DMS 273 (cell line): ENCODE results near the gene CDNF.
"Not testable (repeated sequence)": the region's sequence is repeated elsewhere in the genome, so short reads cannot be mapped to it uniquely, and the experiment has no call there.

Experiments
- DNase-seq: peaks from one replicate; lab custom pipeline; 2025; ENCODE audit not compliant: unreplicated experiment; lab: John Stamatoyannopoulos, UW

Gene CDNF

DNA sequence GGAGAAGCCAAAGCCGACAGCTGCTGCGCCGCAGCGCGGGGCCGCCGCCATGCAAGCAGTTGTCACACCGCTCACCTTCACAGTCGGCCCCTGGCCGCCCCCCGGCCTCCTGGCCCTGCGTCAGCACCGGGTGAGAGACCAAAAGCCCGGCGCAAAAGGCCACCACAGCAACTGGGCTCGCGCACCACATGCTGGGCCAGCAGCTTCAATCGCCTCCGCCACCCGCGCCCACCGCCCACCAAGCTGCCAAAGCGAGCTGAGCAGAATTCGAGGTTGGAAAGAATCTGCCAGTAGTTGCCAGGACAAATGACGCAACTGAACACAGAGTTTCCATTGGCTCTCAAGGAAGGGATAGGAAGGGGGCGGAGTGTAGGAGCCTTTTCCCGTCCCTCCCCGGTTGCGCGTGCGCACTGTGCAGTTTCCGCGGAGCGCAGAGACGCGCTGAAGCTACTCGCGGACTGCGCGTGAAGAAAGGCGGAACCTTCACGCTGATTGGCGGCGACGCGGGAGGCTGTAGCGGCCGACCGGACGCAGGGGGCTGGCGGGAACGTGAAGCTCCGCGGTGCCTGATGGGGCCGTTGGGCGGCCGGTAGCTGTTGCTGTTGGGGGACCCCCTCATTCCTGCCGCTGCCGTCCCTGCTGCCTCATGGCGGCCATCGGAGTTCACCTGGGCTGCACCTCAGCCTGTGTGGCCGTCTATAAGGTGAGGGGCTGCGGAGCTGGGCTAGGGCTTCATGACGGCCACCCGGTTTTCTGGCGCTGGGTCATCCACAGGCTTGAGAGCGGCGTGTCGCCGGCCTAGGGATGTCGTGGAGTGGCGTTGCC is at the start of gene CDNF, which contains the start of the genes HSPA14 and MSANTD7:
Gene CDNF (minus strand): TSS at position 281 of the 825 bp plus-strand sequence. CDS start 91 bp downstream, at position 190.
Gene HSPA14 (plus strand): TSS at position 550 of the 825 bp plus-strand sequence. CDS start 97 bp downstream, at position 647.
Gene MSANTD7 (plus strand): TSS at position 550 of the 825 bp plus-strand sequence. CDS start 3,979 bp downstream, outside the sequence.
- peak; percentile 99 for DNase-seq

DNA sequence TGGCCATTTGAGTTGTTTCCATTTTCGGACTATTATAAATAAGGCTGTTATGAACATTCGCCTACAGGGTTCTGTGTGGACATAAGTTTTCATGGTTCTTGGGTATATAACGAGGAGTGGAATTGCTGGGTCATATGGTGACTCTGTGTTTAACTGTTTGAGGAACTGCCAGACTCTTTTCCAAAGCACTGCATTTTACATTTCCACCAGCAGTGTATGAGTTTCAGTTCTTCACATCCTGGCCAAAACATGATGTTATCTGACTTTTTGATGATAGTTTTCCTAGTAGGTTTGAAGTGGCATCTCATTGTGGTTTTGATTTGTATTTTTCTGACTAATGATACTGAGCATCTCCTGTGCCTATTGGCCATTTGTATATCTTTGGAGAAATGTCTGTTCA is 46.2 kb upstream of the CDNF start:
- DNase-seq, result no peak

DNA sequence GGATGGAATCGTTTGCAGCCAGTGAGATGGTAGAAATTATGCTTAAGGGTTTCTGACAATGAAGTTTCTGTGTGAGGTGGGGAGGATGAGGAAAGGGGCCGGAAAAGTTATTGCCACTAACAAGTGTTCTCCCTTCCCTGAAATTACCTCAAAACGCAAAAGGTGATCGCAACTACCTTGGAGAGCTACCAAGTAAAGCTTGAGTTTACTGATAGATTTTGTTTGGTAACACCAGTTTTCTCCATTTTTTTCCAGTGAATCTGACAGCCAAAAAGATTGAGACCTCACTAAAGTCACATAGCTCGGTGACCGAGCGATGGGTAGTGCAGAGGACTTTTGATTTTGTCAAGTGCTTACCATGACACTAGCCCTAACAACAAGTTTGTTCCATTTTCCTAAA is 42.4 kb upstream of the CDNF start:
- peak; percentile 19 for DNase-seq

DNA sequence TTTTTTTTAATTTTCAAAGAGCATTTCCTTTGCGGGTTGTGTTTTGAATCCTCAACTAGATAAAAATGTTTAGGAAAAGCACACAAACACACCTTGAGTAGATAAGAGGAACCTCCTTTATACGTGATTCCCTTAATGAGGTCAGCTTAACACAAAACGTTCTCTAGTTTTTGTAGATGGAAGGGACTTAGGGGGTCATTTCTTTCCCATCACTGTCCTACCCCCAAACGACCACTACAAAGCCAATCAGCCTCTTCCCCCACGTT is 42.0 kb upstream of the CDNF start:
- DNase-seq, result peak; percentile 19

DNA sequence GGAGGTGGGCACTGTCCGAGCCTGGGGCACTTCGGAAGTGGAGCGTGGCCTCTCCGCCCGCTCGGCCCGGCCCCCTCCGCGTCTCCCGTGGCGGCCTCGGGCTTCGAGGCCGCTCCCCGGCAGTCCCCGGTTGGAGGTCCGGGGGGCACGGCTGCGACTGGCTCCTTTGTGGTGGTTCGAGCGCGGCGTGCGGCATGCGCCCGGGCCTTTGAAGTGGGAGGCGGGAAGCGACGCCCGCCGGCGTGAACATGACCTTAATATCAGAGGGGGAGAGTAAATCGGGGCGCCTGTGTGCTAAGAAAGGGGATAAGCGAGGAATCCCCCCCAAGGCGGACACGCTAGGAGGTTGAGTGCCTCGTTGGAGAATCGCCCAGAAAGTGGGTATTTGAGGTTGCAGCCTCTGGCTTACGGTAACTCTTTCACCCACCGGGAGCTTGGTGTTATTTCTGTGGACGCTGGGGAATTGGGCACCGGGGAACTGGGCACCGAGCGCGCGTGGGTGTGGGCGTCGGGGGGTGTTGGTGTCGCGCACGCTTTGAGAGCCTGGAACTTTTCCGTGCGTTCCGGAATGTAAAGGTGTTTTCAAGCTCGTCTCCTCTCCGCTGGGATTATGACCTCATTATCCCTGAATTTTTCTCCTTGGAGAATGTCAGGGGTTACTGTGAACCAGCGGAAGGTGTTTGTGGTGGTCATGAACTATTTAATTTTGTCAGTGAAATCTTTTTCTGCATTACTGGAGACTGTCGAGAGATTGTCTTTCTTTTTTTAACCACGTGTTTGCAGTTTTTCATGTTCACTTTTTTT is 41.5 kb upstream of the CDNF start:
- peak; percentile 64 for DNase-seq

DNA sequence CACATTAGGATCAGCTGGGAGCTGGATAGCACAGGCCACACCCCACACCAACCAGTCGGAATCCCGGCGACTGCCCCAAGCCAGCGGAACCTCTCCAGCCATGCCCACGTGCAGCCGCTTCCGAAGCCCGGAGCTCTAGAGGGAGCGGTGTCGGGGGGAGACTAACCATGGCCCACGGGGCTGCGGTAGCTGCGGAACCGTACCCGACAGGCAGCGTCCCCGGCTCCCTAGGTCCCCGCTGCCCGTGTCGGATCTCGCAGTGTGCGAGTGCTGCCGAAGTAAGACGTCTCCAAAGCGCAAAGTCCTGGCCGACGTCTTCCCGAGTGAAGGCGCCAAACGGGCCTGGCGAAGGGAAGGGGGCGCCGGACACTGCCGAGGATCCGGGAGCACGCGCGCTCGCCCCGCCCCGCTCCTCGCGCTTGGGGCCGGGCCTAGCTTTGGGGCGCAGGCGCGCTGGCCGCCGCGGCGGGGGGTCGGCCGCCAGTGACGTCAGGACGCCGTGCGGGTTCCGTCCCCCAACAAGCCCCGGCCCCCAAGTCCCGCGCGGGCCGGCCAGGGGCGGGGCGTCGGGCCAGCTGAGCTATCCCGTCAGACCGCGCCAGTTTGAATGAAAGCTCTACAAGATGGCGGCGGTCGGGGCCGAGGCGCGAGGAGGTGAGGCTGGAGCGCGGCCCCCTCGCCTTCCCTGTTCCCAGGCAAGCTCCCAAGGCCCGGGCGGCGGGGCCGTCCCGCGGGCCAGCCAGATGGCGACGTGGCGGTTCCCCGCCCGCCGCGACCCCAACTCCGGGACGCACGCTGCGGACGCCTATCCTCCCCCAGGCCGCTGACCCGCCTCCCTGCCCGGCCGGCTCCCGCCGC is 40.7 kb upstream of the CDNF start, which contains the start of gene SUV39H2:
Gene SUV39H2 (plus strand): TSS at position 601 of the 858 bp plus-strand sequence. CDS start 23 bp downstream, at position 624.
- DNase-seq, result peak; percentile 96

DNA sequence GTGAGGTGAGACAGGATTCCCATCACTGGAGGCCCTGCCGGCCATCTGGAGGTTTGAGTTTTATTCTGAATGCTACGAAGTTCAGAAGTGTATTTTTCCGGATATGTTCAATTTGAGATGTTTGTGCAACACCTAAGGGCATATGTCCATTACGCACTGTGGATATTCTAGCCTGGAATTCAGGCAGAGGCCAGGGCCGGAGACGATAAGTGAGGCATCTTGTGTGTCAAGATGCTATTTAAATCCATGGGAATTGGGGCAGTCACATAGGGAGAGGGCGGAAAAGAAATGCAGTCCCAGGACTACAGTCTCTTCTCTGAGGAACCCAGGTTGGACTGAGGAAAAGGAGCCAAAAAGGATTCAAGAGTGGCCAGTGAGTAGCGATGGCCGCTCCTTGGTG is 38.9 kb upstream of the CDNF start:
- DNase-seq, result no peak

DNA sequence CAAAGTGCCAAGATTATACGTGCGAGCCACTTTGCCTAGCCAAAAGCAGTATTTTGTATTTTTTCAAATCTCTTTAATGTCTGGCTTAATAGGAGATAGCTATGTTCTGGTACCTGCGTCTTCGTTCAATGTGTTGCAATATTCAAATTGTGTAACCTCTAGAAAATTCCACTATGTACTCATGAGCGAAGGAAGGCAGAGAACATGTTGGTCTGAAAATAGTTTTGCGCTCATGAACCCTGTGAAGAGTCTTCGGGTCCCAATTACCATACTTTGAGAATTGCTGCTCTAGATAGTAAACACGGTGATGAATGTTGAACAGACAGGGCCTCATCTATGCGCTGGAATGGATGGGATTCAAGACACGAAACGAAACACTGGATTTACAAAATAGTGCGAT is 38.1 kb upstream of the CDNF start:
- DNase-seq, result no peak

DNA sequence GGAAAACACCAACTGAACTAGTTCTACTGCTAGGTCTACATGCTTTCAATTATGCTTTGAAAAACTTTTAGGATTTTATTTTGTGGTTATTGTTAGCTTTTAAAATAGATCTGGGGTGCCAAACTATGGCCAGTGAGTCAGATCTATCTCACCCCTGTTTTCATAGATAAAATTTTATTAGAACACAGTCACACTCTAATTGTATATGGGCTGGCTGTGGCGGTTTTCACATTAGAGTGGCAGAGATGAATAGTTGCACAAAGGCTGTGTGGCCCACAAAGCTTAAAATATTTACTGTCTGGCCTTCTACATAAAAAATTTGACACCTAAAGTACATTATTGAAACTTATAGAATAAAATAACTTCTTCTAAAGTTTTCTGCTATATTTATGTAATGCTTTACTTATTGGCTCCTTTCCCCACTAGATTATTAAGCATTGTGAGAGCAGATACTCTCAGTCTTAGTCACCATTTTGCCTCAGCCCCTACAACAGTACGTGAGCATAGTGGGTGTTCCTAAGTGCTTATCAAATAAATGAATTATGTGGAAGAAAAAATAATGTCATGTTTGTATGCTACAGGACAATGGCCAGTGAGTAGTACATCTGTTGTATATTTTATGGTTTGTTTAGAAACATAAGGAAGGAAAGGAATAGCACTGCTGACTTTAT is 35.4 kb upstream of the CDNF start:
- no peak for DNase-seq

DNA sequence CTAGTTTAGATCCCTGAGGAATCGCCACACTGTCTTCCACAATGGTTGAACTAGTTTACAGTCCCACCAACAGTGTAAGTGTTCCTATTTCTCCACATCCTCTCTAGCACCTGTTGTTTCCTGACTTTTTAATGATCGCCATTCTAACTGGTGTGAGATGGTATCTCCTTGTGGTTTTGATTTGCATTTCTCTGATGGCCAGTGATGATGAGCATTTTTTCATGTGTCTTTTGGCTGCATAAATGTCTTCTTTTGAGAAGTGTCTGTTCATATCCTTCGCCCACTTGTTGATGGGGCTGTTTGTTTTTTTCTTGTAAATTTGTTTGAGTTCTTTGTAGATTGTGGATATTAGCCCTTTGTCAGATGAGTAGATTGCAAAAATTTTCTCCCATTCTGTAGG is 27.0 kb upstream of the CDNF start:
- DNase-seq, result not testable (repeated sequence)

DNA sequence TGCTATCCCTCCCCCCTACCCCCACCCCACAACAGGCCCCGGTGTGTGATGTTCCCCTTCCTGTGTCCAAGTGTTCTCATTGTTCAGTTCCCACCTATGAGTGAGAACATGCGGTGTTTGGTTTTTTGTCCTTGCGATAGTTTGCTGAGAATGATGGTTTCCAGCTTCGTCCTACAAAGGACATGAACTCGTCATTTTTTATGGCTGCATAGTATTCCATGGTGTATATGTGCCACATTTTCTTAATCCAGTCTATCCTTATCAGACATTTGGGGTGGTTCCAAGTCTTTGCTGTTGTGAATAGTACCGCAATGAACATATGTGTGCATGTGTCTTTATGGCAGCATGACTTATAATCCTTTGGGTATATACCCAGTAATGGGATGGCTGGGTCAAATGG is 26.6 kb upstream of the CDNF start:
- not testable (repeated sequence) for DNase-seq

DNA sequence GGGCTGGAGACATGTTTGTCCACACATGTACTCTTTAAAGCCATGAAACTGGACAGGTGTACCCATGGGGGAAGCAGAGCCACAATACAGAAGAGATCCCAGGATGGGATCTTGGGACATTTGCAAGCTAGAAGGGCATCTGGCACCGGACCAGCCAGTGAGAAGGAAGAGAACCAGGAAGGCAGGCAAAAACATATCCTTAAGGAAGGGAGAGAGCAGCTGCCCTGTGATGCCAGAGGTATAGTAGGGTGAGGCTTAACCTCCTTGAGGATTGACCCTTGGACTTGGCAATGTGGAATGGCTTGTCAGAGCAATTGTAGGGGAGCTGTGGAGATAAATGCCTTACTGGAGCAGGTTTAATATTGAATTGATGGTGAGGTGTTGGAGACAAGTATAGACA is 23.0 kb upstream of the CDNF start:
- no peak for DNase-seq

DNA sequence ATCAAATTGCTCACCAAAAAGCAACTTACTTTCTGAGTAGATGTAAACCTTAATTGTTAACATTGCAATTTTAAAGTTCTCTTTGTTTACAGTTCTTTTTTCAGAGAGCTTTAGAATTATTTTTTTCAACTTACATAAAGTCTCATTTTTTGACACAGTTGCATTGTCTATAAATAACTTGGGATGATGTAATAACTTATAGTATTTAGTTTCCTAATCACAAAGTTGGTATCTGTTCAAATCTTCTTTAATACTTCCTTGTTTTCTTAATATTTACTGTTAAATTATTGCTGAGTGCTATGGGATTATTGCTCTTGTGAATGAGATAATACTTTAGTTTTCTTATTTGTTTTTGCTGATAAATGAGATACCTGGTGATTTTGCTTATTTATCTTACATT is 21.9 kb upstream of the CDNF start:
- no peak for DNase-seq

DNA sequence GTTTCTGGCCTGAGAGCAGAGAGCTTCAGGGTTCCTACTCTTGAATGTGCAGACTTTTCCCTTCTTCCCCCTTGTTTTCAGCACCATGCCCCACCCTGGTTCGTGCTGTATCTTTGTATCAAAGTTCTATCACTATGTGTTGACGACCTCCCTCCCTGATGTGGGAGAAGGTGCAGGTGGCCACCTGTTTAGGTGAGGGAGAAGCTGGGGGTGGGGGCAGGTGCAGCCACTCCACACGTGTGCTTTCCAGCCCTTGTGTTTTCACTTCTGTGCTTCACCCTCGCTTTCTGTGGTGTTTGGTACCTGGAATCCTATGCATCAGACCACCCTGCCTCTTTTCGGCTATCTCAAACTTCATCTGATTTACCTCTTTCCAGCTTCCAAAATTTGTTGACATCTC is 21.2 kb upstream of the CDNF start:
- no peak for DNase-seq

DNA sequence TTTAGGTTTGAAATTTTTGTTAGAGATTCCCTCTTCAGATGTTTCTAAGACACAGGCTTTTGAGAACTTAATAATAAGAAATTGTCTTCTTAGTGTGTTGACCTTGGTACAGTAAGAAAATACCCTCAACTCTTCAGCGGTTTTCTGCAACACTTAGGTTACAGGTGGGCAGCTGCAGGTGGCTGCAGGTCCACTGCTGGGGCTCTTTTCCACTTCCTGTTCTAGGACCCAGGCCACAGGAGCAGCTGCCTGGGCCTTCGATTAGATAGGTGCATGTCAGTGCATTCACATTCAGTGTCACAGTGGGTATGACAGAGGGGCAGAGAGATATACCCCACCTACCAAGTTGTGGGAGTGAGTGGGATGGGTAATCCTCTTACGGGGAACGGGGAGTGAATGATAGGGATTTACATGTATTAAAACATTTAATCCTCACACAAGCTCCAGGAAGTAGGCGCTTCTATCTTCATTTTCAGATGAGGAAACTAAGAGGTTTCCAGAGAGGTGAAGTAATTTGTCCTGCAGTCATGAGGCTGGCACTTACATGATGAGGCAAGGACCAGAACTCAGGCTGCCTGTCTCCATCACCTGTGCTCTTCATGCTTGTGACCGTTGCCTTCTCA is 20.6 kb upstream of the CDNF start:
- no peak for DNase-seq

DNA sequence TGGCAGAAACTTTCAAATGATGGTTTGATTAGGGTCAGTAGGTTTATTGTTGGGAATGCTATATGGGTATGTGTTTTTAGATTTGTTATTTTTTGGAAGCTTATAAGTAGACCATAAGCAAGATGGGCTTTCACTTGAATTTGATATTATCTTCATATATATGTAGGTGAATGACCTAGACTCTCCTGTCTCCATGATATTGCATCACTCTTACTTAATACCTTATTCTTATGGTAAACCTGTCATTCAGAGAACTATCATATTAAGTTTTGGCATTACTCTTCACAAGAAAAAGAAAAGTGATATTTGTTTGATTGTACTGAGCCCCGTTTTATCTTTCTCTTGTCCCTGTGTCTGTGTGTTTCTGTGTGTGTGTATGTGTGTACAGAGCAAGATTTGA is 17.6 kb upstream of the CDNF start:
- no peak for DNase-seq

DNA sequence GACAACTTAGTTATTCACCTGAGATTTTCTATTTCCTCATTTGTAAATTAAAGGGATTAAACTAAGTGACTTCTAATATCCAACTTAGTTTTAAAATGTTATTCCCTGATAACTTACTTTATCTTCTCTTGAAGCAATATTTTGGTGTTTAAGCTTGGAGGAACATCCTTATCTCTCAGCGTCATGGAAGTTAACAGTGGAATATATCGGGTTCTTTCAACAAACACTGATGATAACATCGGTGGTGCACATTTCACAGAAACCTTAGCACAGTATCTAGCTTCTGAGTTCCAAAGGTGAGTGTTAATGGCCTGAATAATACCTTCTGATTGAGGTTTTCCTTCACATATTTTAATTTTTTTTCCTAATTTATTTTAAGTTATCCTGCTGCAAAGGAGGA is 14.4 kb upstream of the CDNF start:
- no peak for DNase-seq

DNA sequence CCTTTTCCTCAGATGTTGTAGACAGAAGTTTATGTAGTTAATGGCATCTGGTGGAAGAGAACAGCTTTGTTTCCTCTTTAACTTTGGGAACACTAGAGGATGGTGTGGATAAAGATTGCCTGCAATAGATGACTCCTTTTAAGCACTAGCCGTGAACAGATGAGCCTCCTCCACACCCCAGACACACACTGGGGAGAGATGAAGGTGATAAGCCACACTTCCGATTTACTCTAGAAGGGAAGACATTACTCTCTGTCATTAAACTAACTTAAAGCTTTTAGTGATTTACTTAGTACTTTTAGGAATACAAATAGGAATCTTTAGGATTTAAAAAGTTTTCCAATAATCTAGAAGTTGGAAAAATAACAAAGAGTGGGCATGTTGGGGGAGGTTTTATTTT is 7.1 kb upstream of the CDNF start:
- no peak for DNase-seq

DNA sequence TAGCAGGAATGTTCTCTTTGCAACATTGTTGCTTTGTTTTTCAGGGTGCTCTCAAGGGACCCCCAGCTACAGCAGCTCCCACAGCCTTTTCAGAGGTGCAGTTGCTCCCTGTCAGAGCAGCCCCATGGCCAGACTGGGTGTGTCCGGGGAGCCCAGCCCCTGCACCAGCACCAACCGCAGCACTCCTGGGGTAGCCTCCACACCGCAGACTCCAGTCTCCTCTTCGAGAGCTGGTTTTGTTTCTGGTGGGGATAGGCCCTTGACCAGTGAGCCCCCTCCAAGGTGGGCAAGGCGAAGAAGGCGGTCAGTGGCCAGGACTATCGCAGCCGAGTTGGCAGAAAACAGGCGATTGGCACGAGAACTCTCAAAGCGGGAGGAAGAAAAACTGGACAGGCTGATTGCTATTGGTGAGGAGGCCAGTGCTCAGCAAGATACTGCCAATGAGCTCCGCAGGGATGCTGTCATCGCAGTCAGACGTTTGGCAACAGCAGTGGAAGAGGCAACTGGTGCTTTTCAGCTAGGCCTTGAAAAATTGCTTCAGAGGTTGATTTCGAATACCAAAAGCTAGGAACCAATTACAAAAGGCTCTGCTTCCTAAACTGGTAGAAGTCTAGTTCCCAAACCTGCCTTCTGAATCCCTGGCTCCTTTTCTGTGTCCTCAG is 5.6 kb upstream of the CDNF start:
- DNase-seq, result no peak

DNA sequence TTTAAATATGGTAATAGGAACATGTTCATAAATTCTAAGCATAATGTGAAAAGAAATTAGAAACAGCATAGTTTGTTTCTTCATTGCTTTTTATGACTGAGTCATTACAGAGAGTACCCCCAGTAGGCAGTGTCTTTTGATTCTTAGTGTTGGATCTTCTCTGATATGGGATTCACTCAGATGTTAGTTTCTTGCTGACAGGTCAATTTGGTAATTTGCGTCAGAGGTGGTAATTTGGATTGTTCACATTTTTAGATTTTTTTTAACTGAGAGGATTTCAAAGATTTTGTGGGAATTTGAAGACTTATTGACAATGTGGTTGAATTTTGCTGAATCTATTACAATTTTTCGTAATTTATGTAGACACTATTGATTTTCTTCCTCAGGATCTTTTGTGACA is 2.3 kb upstream of the CDNF start:
- DNase-seq, result no peak
